Mesothelial cell of epicardium (in vitro differentiated cells): ENCODE data around the gene WDR70. TPM values are rescaled to one million over a fixed set of nuclear protein-coding genes. Genes with fewer than 3 reads are reported as not detected.

ENCODE experiments used
- DNase-seq, 2 experiments: peaks; one replicate each; pipeline ENCODE4 v3.0.0; 2021; ENCODE audit warnings: low spot score in 2 of 2; ENCODE audit not compliant: unreplicated experiment in 2 of 2
- H3K27ac Mint-ChIP-seq: 2 replicates; pipeline ENCODE4 v1.8.0; 2021; ENCODE audit warnings: mixed read lengths
- H3K27me3 Mint-ChIP-seq: 2 replicates; pipeline ENCODE4 v1.8.0; 2021; ENCODE audit warnings: low read depth, mixed read lengths
- H3K36me3 Mint-ChIP-seq: 2 replicates; pipeline ENCODE4 v1.8.0; 2021; ENCODE audit warnings: mixed read lengths
- H3K4me1 Mint-ChIP-seq: 2 replicates; pipeline ENCODE4 v1.8.0; 2021; ENCODE audit warnings: mixed read lengths
- H3K4me3 Mint-ChIP-seq: 2 replicates; pipeline ENCODE4 v1.8.0; 2021; ENCODE audit warnings: mild to moderate bottlenecking, moderate library complexity, mixed read lengths
- H3K9me3 Mint-ChIP-seq: 2 replicates; pipeline ENCODE4 v1.8.0; 2021; ENCODE audit warnings: mixed read lengths
- total RNA-seq: library from RNA; stranded (reverse); gene quantifications from 3 replicates; pipeline ENCODE4 v1.2.1, GENCODE V29; 2021
- TF ChIP-seq, protein P1 (sequence below): fragments of 200-600 bp; sonication (generic); IDR thresholded peaks from one replicate; pipeline ENCODE4 v1.5.0; 2021; ENCODE audit warnings: antibody characterized with exemption; ENCODE audit not compliant: unreplicated experiment

WDR70 gene
- total RNA-seq, 1 donor from 2014 or later, result 47.8 TPM

DNA sequence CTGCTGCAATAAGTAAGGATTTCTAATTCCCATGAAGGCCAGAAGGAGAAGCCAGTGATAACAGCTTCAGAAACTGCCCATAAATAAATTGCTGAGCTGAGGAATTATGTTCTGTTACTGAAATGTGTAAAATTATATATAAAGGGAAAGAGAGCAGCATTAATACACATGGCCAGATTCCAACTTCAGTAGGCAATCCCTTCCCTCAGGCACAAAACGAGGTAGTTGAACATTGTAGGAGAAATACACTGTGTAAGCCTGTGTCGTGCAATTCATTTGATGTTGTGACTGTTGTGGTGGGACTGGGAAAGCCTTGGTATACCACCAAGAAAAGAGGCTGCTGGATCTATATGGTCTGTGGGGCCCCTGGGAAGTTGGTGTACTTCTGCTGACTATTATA lies 192.9 kb downstream of the WDR70 start:
- peaks cover 6% of the 10 kb centered on the region for H3K9me3 Mint-ChIP-seq
- peaks cover 10% of the 10 kb centered on the region for H3K36me3 Mint-ChIP-seq
- H3K27me3 Mint-ChIP-seq, result peaks cover 10% of the 10 kb centered on the region
- TF ChIP-seq, protein P1, sequence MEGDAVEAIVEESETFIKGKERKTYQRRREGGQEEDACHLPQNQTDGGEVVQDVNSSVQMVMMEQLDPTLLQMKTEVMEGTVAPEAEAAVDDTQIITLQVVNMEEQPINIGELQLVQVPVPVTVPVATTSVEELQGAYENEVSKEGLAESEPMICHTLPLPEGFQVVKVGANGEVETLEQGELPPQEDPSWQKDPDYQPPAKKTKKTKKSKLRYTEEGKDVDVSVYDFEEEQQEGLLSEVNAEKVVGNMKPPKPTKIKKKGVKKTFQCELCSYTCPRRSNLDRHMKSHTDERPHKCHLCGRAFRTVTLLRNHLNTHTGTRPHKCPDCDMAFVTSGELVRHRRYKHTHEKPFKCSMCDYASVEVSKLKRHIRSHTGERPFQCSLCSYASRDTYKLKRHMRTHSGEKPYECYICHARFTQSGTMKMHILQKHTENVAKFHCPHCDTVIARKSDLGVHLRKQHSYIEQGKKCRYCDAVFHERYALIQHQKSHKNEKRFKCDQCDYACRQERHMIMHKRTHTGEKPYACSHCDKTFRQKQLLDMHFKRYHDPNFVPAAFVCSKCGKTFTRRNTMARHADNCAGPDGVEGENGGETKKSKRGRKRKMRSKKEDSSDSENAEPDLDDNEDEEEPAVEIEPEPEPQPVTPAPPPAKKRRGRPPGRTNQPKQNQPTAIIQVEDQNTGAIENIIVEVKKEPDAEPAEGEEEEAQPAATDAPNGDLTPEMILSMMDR, result no peak
- peaks cover 39% of the 10 kb centered on the region for H3K4me1 Mint-ChIP-seq
- H3K27ac Mint-ChIP-seq, result peak overlapping the region; percentile 56
- DNase-seq, result no peak
- H3K4me3 Mint-ChIP-seq, result no peak overlapping the region

DNA sequence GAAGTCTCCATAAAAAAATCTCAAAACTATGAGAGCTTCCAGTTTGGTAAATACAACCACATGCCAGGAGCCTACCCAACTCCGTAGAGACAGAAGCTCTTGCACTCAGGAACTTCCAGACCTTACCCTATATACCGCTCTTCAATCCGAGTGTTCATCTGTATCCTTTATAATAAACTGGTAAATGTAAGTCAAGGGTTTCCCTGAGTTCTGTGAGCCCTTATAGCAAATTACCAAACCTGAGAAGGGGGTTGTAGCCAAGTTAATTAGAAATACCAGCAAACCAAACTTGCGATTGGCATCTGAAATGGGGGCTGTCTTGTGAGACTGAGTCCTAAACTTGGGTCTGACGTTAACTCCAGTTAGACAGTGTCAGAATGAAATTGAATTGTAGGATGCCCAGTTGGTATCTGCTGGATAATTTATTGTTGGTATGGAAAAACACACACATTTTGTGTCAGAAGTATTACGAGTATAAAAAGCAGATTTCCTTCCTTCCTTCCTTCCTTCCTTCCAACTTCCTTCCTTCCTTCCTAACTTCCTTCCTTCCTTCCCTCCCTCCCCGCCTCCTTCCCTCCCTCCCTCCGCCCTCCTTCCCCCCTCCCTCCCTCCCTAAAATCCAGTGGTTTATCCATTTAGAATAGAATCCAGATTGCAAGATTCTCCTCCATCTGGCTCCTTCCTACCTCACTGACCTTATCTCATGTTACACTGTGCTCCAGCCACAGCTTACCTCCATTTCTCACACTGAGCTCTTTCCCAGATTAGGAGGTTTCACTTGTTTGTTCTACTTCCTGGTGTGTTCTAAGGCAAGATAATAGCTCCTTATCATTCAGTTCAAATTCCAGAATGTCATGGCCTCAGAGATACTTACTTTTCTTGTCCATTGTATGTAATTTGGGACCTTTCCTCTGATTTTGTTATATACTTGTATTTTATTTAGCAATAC lies 196.7 kb downstream of the WDR70 start:
- Mint-ChIP-seq H3K36me3 (peaks cover 10% of the 10 kb centered on the region), H3K4me3 (no peak overlapping the region), H3K4me1 (peaks cover 31% of the 10 kb centered on the region), H3K27me3 (peaks cover 2% of the 10 kb centered on the region), H3K27ac (peak overlapping the region; percentile 35), H3K9me3 (peaks cover 6% of the 10 kb centered on the region)
- TF ChIP-seq, protein P1, result no peak
- no peak for DNase-seq

DNA sequence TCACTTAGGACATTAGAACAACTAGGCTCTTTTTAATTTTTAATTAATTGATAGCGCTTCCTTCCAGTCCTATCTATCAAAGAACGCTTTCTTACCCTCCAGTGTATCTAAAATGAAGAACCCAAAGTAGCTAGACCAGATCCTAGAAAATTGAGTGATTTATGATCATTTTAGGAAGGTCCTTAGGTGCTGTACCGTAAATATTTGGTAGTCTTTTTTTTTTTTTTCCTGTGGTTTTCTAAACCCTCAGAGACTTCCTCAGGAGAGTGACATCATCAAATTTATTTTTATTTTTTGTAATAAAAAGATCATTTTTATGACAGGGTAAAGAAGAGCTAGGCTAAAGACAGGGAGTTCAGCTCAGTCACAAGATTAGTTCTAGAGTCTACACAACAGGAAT lies 197.4 kb downstream of the WDR70 start:
- Mint-ChIP-seq H3K4me1 (peaks cover 27% of the 10 kb centered on the region), H3K27ac (no peak overlapping the region), H3K27me3 (peaks cover 2% of the 10 kb centered on the region), H3K4me3 (no peak overlapping the region), H3K9me3 (peaks cover 6% of the 10 kb centered on the region), H3K36me3 (peaks cover 10% of the 10 kb centered on the region)
- TF ChIP-seq, protein P1, result no peak
- DNase-seq, result no peak

DNA sequence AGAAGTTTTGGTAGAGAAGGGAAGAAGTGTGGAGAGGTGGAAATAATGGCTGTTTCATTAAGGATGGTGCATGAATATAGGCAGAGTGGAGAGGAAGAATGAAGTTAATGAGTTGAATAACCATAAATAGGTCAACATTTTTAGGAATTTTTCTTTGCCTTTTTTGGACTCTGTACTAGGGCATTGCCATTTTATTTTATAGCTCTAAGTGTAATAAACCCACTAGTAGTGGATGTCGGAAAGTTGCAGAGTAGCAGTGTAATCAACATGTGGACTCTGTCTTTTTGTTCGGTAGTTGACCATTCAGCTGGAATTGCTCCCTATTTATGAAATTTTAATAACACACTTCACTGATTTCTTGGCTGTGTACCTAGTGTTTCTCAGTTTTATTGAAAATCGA lies 199.1 kb downstream of the WDR70 start:
- Mint-ChIP-seq H3K4me3 (no peak overlapping the region), H3K36me3 (peaks cover 10% of the 10 kb centered on the region), H3K9me3 (peaks cover 6% of the 10 kb centered on the region), H3K27me3 (peaks cover 2% of the 10 kb centered on the region), H3K27ac (no peak overlapping the region), H3K4me1 (peaks cover 11% of the 10 kb centered on the region)
- TF ChIP-seq, protein P1, result no peak
- DNase-seq, result no peak

DNA sequence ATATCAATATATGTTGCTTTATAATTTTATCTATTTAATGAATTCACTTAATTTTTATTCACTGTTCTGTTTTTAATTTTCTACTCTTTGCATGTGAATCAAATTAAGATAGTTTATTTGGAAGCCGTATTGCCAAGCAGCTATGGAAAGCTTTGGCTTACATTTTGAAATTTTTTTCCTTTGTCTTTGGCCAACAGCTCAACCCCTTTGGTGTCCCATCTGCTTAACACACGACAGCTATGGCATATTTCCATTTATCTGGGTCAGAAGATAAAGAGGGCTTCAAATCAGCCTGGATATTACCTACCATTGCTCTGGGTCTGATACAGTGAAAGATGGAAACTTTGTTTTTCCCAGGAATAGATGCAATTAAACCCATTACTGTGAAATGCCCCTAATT lies 201.0 kb downstream of the WDR70 start:
- Mint-ChIP-seq H3K27me3 (no peaks in the 10 kb centered on the region), H3K36me3 (no peaks in the 10 kb centered on the region), H3K4me3 (no peak overlapping the region), H3K4me1 (peaks cover 5% of the 10 kb centered on the region), H3K27ac (no peak overlapping the region), H3K9me3 (no peaks in the 10 kb centered on the region)
- no peak for DNase-seq
- TF ChIP-seq, protein P1, result no peak
